Measurements from ENCODE around the gene PSME3IP1. TPM values are rescaled to one million over a fixed set of nuclear protein-coding genes. Genes with fewer than 3 reads are reported as not detected.
A peak's percentile ranks its signal among the peaks of the same experiment; 100 is the strongest.

Gene PSME3IP1
- total RNA-seq, 1 donor from 2014 or later, result 83.1 TPM

- H3K9me3 Mint-ChIP-seq (ENCODE audit: unreplicated experiment), result no peaks in the 10 kb centered on the region
- no peak overlapping the region for H3K4me3 Mint-ChIP-seq (ENCODE audit: unreplicated experiment)
- TF ChIP-seq CTCF (IDR thresholded peaks at IDR 0.05), result no peak
- no peak for DNase-seq (ENCODE audit: extremely low spot score, unreplicated experiment)
- peaks cover 18% of the 10 kb centered on the region for H3K36me3 Mint-ChIP-seq (ENCODE audit: unreplicated experiment)
- peaks cover 27% of the 10 kb centered on the region for H3K4me1 Mint-ChIP-seq (ENCODE audit: unreplicated experiment)
- no peak overlapping the region for H3K27ac Mint-ChIP-seq (ENCODE audit: unreplicated experiment)
- no peaks in the 10 kb centered on the region for H3K27me3 Mint-ChIP-seq (ENCODE audit: unreplicated experiment)
Observed at GRCh38 chr16:57148481-57148880, 37.4 kb downstream of the PSME3IP1 start.

GRCh38 chr16:57147381-57148221 lies 38.2 kb downstream of the PSME3IP1 start:
- peak overlapping the region; percentile 27 for H3K27ac Mint-ChIP-seq (ENCODE audit: unreplicated experiment)
- no peak overlapping the region for H3K4me3 Mint-ChIP-seq (ENCODE audit: unreplicated experiment)
- peaks cover 27% of the 10 kb centered on the region for H3K4me1 Mint-ChIP-seq (ENCODE audit: unreplicated experiment)
- no peak for DNase-seq (ENCODE audit: extremely low spot score, unreplicated experiment)
- no peaks in the 10 kb centered on the region for H3K9me3 Mint-ChIP-seq (ENCODE audit: unreplicated experiment)
- no peak for TF ChIP-seq CTCF (IDR thresholded peaks at IDR 0.05)
- no peaks in the 10 kb centered on the region for H3K27me3 Mint-ChIP-seq (ENCODE audit: unreplicated experiment)
- peaks cover 11% of the 10 kb centered on the region for H3K36me3 Mint-ChIP-seq (ENCODE audit: unreplicated experiment)

- Mint-ChIP-seq H3K4me3 (ENCODE audit: unreplicated experiment) (no peak overlapping the region), H3K27me3 (ENCODE audit: unreplicated experiment) (no peaks in the 10 kb centered on the region), H3K4me1 (ENCODE audit: unreplicated experiment) (peaks cover 32% of the 10 kb centered on the region), H3K36me3 (ENCODE audit: unreplicated experiment) (peaks cover 3% of the 10 kb centered on the region), H3K27ac (ENCODE audit: unreplicated experiment) (no peak overlapping the region), H3K9me3 (ENCODE audit: unreplicated experiment) (no peaks in the 10 kb centered on the region)
- no peak for DNase-seq (ENCODE audit: extremely low spot score, unreplicated experiment)
- peak; percentile 24 for TF ChIP-seq CTCF (IDR thresholded peaks at IDR 0.05)
Observed at GRCh38 chr16:57146735-57147134, 39.1 kb downstream of the PSME3IP1 start.

- no peak for TF ChIP-seq CTCF (IDR thresholded peaks at IDR 0.05)
- H3K4me3 Mint-ChIP-seq (ENCODE audit: unreplicated experiment), result no peak overlapping the region
- DNase-seq (ENCODE audit: extremely low spot score, unreplicated experiment), result no peak
- no peaks in the 10 kb centered on the region for H3K9me3 Mint-ChIP-seq (ENCODE audit: unreplicated experiment)
- no peaks in the 10 kb centered on the region for H3K27me3 Mint-ChIP-seq (ENCODE audit: unreplicated experiment)
- no peak overlapping the region for H3K27ac Mint-ChIP-seq (ENCODE audit: unreplicated experiment)
- peaks cover 3% of the 10 kb centered on the region for H3K36me3 Mint-ChIP-seq (ENCODE audit: unreplicated experiment)
- peaks cover 32% of the 10 kb centered on the region for H3K4me1 Mint-ChIP-seq (ENCODE audit: unreplicated experiment)
Observed at GRCh38 chr16:57146040-57146647, 39.7 kb downstream of the PSME3IP1 start.
